Stimulated activated naive CD8-positive, alpha-beta T cell treated with anti-CD3 and anti-CD28 coated beads, Interleukin-15, Interleukin-2, amounts not matched to agents 100 ng/mL and 50 ng/mL, for 24 hours (primary cell): ENCODE measurements around the gene COL9A3.

Source experiments
- H3K27ac Mint-ChIP-seq: one replicate; pipeline ENCODE4 v1.8.0; 2021; ENCODE audit warnings: mild to moderate bottlenecking, mixed read lengths
- H3K27me3 Mint-ChIP-seq: one replicate; pipeline ENCODE4 v1.8.0; 2021; ENCODE audit warnings: mixed read lengths
- H3K36me3 Mint-ChIP-seq: one replicate; pipeline ENCODE4 v1.8.0; 2021; ENCODE audit warnings: low read depth, mixed read lengths
- H3K4me1 Mint-ChIP-seq: one replicate; pipeline ENCODE4 v1.8.0; 2021; ENCODE audit warnings: low read depth, mixed read lengths
- H3K4me3 Mint-ChIP-seq: one replicate; pipeline ENCODE4 v1.8.0; 2021; ENCODE audit warnings: mild to moderate bottlenecking, mixed read lengths
- H3K9me3 Mint-ChIP-seq: one replicate; pipeline ENCODE4 v1.8.0; 2021; ENCODE audit warnings: mixed read lengths

Gene COL9A3

DNA sequence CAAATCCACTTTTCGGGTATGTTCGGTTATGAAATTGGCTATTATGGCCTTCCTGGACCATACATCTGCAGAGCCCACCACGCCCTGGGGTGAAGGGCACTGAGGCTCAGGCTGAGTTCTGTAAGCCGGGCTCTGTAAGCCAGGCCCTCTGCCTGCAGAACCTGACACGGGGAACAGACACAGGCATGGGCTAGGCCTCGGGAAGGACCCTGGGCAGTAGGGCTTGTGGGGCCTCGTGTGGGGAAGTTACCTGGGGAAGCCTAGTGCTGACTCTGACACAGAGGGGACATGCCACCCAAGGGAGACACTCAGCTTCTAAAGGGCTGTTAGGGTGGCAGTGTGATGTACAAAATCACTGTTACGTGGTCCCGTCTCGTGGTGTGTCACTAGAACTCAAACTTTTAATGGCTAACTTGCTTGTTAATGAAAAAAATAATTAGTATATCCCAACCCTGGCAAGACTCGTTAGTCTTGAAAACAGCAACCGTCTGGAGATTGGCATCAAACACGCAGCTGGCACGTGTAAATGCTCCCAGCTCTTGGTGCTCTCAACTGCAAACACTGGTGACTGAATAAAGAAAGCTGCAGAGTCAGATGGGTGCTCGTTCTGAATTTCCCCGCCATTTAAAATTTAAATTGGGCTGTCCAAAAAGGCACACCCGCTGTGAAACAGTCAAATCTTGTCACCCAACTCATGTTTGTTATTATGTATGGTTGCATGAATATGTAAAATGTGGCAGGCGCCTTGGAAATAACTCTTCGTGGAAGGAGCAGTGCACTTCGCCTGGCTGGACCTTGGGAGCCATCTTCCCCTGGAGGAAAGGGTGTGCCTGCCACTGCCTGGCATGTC, 68.4 kb downstream of the COL9A3 start:
- H3K4me3 Mint-ChIP-seq = no peak overlapping the region
- no peaks in the 10 kb centered on the region for H3K27me3 Mint-ChIP-seq
- peaks cover 7% of the 10 kb centered on the region for H3K4me1 Mint-ChIP-seq
- no peaks in the 10 kb centered on the region for H3K9me3 Mint-ChIP-seq
- peaks cover 29% of the 10 kb centered on the region for H3K36me3 Mint-ChIP-seq
- H3K27ac Mint-ChIP-seq = no peak overlapping the region

DNA sequence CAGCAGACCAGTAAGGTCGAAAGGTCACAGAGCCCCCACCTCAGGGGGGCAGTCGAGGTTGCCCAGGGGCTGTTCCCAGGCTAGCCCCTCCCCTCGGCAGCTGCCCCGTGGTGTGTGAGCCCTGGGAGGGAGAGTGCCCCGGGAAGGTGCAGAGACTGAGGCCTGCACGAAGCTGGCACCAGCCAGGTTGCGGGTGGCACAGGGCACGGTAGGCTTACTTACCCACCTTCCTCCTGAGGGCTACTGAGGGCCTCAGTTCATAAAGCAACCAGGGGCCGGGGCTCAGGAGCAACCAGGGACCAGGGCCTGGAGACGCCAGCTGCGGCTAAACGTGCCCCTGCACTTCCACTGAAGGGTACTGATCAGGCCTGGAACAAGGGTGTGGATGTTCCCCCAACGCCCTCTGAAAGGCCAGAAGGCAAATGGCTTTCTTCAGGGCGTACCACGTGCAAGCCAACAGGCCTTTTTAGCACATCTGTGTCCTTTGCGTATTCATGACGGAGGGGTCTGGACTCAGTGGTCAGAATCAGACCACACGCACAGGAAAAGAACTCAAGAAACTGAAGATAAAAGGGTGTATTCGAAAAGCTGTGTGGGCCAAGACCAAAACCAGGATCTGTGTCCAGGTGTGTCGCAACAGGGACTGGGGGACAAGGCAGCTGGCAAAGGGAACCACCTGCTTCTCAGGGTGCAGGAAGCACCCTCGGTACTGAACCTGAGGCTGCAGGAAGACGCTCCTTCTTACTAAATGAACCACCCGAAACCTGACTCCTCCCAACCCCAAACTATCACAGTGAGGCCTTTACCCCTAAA, 69.3 kb downstream of the COL9A3 start:
- Mint-ChIP-seq H3K9me3 (no peaks in the 10 kb centered on the region), H3K27me3 (no peaks in the 10 kb centered on the region), H3K4me3 (no peak overlapping the region), H3K27ac (no peak overlapping the region), H3K36me3 (peaks cover 36% of the 10 kb centered on the region), H3K4me1 (peaks cover 9% of the 10 kb centered on the region)

DNA sequence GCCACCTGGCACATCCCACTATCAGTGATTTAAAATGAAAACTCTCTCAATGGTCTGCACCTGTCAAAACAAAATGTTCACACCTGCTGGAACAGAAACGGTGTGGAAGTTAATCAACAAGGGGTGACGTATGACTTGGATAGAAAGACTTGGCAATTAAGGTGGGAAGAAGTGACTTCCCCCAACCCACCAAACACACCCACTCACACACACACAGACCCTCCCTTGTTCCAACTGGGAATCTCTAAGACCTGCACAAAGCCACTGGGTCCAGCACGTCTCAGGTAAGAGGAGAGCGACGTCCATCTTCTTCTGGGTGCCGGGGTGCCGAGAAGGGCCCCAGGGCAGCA, 69.8 kb downstream of the COL9A3 start:
- H3K4me3 Mint-ChIP-seq = no peak overlapping the region
- H3K27me3 Mint-ChIP-seq = no peaks in the 10 kb centered on the region

DNA sequence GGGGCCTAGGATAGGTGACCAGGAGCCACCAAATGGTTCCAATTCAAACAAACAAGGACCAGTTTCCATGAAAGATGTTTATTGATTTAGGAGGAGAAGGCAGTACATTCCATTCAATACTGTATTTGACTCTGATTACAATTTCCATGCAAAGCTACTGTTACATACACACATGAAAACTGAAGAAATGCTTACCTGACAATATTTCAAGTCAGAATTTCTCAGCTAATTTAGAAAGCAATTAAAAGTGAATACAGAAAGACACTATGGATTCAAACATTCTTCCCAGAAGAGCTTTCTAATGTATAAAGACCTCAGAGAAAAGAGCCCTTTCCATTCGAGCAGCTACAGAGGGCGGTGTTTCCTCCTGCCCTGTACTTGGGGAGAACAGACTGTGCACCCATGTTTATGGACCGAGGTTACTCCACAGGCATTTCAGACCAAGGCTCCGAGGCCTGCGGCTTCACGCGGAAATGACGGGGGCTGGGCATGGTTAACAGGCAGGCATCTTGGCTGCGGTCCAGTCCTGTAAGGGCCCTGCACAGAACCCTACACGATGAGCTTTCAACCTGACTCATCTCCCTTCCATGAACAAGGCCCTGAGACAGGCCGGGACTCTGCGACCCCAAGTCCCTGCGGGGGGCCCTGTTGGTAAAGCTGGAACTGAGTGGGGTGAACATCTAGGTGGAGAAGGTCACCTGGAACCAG, 70.5 kb downstream of the COL9A3 start:
- H3K9me3 Mint-ChIP-seq = no peaks in the 10 kb centered on the region
- no peaks in the 10 kb centered on the region for H3K27me3 Mint-ChIP-seq
- H3K27ac Mint-ChIP-seq = no peak overlapping the region
- peaks cover 42% of the 10 kb centered on the region for H3K36me3 Mint-ChIP-seq
- no peak overlapping the region for H3K4me3 Mint-ChIP-seq
- H3K4me1 Mint-ChIP-seq = peaks cover 20% of the 10 kb centered on the region

More for the DNA sequence above, 69.8 kb downstream of the COL9A3 start:
- H3K36me3 Mint-ChIP-seq = peaks cover 36% of the 10 kb centered on the region
- no peak overlapping the region for H3K27ac Mint-ChIP-seq
- peaks cover 15% of the 10 kb centered on the region for H3K4me1 Mint-ChIP-seq
- H3K9me3 Mint-ChIP-seq = no peaks in the 10 kb centered on the region

- Mint-ChIP-seq H3K27me3 (no peaks in the 10 kb centered on the region), H3K36me3 (peaks cover 48% of the 10 kb centered on the region), H3K4me3 (no peak overlapping the region), H3K27ac (no peak overlapping the region), H3K9me3 (no peaks in the 10 kb centered on the region), H3K4me1 (peaks cover 24% of the 10 kb centered on the region)
Observed at GRCh38 chr20:62887860-62888239, 71.0 kb downstream of the COL9A3 start.

DNA sequence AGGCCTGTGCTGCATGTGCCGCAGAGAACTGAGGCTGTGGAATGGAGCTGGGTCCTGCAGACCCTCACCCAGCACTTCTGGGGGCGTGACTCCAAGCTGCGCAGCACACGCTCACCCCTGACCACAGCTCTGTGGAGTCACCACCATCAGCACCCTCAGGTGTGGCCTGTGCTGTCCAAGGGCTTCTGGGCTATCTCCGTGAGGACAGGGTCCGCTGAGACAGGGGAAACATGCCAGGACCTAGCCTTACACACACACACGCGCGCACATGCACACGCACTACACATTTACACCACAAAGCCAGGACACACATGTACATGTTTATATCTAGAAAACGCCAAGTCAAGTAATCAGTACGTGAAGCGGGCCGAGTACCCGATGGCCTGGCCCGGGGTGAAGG, 71.6 kb downstream of the COL9A3 start:
- no peak overlapping the region for H3K4me3 Mint-ChIP-seq
- H3K27ac Mint-ChIP-seq = no peak overlapping the region
- H3K9me3 Mint-ChIP-seq = no peaks in the 10 kb centered on the region
- H3K4me1 Mint-ChIP-seq = peaks cover 27% of the 10 kb centered on the region
- no peaks in the 10 kb centered on the region for H3K27me3 Mint-ChIP-seq
- H3K36me3 Mint-ChIP-seq = peaks cover 51% of the 10 kb centered on the region

DNA sequence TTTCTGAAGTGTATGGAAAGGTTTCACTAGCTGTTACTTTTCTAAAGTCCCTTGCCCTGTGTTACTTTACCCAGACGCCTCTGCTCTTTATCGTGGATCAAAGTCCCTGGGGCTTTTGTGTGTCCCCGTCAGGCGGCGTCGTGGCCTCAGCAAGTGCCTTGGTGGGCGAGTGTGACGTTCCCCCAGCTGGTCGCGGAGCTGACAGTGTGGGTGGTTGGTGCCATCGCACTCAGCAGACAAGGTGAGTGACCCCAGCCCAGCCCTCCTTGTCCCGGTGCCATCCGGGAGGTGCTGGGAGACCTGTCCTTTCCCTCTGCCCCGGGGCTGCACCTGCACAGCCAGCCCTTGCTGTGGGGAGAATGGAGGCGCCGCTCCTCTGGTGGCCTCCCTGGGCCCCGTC, 72.1 kb downstream of the COL9A3 start:
- Mint-ChIP-seq H3K27me3 (no peaks in the 10 kb centered on the region), H3K4me1 (peaks cover 27% of the 10 kb centered on the region), H3K36me3 (peaks cover 54% of the 10 kb centered on the region), H3K4me3 (no peak overlapping the region), H3K9me3 (no peaks in the 10 kb centered on the region), H3K27ac (no peak overlapping the region)

DNA sequence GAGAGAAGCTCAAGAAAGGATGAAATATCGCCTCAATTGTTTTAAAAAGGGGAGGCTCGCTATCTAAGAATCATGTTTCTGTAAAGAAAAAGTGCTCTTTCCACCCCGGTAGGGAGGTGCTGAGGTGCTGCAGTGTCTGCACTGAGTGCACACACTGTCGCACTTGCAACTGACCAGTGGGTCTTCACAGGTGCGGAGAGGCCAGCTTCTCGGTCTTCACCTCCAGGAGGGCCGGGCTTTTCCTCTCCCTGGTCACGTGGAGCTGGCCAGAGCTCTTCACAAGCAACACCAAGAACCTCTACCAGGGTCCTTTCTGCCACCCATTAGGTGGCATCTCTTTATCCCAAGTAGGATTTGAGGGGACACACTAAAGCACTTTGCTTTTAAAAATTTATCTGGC, 72.6 kb downstream of the COL9A3 start:
- Mint-ChIP-seq H3K27me3 (no peaks in the 10 kb centered on the region), H3K4me3 (no peak overlapping the region), H3K9me3 (no peaks in the 10 kb centered on the region), H3K4me1 (peaks cover 27% of the 10 kb centered on the region), H3K36me3 (peaks cover 59% of the 10 kb centered on the region), H3K27ac (no peak overlapping the region)

DNA sequence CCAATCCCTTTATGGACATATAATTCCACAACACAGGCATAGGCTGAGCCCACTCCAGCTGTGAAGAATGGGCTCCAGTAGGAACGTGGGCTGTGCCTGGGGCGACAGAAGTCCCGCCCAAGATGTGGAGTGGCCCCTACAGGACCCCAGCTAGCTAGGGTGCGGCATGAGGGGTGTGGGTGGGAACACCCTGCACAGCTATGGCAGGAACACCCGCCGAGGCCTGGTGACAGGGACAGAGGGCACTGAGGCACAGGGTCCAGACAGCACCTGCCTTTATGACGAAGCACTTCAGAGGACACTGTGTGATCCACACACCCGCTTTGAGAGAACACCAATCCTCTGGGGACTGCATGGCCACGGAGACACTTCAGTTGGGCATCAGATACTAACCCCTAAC, 73.0 kb downstream of the COL9A3 start:
- H3K9me3 Mint-ChIP-seq = no peaks in the 10 kb centered on the region
- no peaks in the 10 kb centered on the region for H3K27me3 Mint-ChIP-seq
- H3K36me3 Mint-ChIP-seq = peaks cover 64% of the 10 kb centered on the region
- H3K4me3 Mint-ChIP-seq = no peak overlapping the region
- H3K27ac Mint-ChIP-seq = no peak overlapping the region
- peaks cover 27% of the 10 kb centered on the region for H3K4me1 Mint-ChIP-seq

DNA sequence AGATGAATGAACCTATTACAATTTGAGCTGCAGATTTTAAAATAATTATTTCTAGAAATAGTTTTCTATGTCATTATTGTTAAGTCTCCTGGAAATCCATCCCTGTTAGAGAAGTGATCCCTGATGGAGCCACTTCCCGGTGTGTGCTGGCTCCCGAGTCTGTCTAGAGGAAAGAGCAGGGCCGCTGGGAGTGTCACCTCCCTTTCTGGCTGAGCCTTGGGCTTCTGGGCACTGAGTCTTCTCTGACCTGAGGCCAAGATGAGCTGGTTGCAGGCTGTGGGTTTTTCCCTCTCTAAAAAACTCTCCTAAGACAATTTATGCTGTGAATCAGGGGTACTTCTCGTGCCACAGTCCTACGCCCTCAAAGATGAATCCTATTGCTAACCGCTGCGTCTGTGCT, 73.6 kb downstream of the COL9A3 start:
- H3K4me1 Mint-ChIP-seq = peaks cover 27% of the 10 kb centered on the region
- no peak overlapping the region for H3K4me3 Mint-ChIP-seq
- no peaks in the 10 kb centered on the region for H3K27me3 Mint-ChIP-seq
- H3K27ac Mint-ChIP-seq = no peak overlapping the region
- H3K36me3 Mint-ChIP-seq = peaks cover 69% of the 10 kb centered on the region
- H3K9me3 Mint-ChIP-seq = no peaks in the 10 kb centered on the region
